ENCODE measurements around the gene DEAF1.

DEAF1 gene

GRCh38 chr11:608791-609251, 86.2 kb downstream of the DEAF1 start:
- no peak for DNase-seq

- no peak for DNase-seq
Observed at GRCh38 chr11:607971-608659, 86.9 kb downstream of the DEAF1 start.

- DNase-seq: no peak
Observed at GRCh38 chr11:607020-607780, 87.8 kb downstream of the DEAF1 start.

- no peak for DNase-seq
Observed at GRCh38 chr11:606245-606644, 88.8 kb downstream of the DEAF1 start.

- DNase-seq: no peak
Observed at GRCh38 chr11:605286-606129, 89.5 kb downstream of the DEAF1 start.

GRCh38 chr11:603154-603553, 91.9 kb downstream of the DEAF1 start:
- DNase-seq: no peak

GRCh38 chr11:601573-602245, 93.3 kb downstream of the DEAF1 start:
- no peak for DNase-seq

GRCh38 chr11:598005-598680, 96.9 kb downstream of the DEAF1 start:
- DNase-seq: no peak

GRCh38 chr11:597166-597725, 97.8 kb downstream of the DEAF1 start:
- no peak for DNase-seq

DNA sequence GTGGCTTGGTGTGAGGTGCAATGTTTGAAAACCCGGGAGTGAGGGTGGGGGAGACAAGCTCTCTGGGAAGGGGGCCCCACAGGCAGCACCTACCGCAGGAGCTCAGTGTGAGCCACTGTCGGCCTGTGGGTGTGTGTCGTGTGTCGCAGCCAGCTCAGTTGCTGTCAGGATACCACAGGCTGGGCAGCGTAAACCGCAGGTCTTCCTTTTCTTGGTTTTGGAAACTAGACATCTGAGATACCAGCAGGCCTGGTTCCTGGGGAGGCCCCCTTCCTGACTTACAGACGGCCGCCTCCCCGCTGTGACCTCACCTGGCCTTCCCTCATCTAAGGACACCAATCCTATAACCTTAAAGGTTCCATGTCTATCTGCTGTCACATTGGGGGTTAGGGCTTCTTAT, 98.6 kb downstream of the DEAF1 start:
- no peak for DNase-seq

GRCh38 chr11:595400-595799, 99.6 kb downstream of the DEAF1 start:
- no peak for DNase-seq
